ENCODE measurements around the gene SFMBT1.

The SFMBT1 gene

DNA sequence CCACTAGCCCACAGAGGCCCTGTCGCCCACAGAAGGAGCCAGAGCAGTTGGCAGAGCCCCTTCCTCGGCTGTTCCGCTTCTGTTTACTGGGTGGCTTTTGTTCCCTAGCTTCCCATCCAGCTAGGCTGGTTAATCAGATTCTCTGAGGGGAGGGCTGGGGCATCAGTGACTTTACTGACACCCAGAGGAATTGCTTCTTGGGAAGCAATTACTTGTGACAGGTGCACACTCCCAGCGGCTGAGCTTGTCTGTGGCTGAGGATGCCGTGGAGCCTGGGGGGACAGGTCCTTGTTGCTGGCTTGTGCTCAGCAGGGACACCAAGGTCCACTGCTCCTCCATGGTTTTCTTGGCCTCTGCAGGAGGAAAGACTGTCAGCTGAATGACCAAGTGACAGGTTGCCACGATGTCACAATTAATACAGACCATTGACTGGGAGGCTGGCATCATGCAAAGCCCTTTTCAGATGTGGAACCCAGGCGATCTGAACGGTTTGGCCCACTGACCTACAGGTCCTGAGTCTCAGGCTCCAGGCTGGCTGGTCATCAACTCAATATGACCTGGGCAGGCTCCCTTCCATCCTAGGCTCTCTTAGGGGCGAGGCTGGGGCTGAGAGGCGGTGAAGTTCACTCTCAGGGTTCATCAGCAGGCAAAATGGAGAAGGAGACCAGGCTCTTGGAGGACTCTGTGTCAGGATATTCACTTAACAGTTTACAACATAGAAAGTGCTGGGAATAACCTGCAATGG, 31.8 kb upstream of the SFMBT1 start:
- no peak overlapping the region for H3K4me2 ChIP-seq (ENCODE audit: low read depth, low read length, poor library complexity, severe bottlenecking)
- H3K9ac ChIP-seq (ENCODE audit: low read depth, low read length, poor library complexity, severe bottlenecking): no peak overlapping the region
- no peaks in the 10 kb centered on the region for H3K79me2 ChIP-seq (ENCODE audit: insufficient read depth, low read length)
- no peaks in the 10 kb centered on the region for H4K20me1 ChIP-seq (ENCODE audit: insufficient read depth, low read length, poor library complexity, severe bottlenecking)
- no peaks in the 10 kb centered on the region for H3K9me3 ChIP-seq (ENCODE audit: insufficient read depth, low read depth, low read length)
- H3K4me1 ChIP-seq (ENCODE audit: insufficient read depth, low read length, poor library complexity, severe bottlenecking): no peaks in the 10 kb centered on the region
- H3K27me3 ChIP-seq (ENCODE audit: insufficient read depth, low read length, poor library complexity, severe bottlenecking): no peaks in the 10 kb centered on the region
- H3K36me3 ChIP-seq (ENCODE audit: insufficient read depth, low read length): no peaks in the 10 kb centered on the region
- H3F3A ChIP-seq (ENCODE audit: low read depth): no peaks in the 10 kb centered on the region
- no peaks in the 10 kb centered on the region for H3K9me2 ChIP-seq (replicated peaks; ENCODE audit: low read depth, low read length)
- TF ChIP-seq EZH2phosphoT487 (IDR thresholded peaks at IDR 0.05; ENCODE audit: borderline replicate concordance): no peak
- TF ChIP-seq, protein P1, sequence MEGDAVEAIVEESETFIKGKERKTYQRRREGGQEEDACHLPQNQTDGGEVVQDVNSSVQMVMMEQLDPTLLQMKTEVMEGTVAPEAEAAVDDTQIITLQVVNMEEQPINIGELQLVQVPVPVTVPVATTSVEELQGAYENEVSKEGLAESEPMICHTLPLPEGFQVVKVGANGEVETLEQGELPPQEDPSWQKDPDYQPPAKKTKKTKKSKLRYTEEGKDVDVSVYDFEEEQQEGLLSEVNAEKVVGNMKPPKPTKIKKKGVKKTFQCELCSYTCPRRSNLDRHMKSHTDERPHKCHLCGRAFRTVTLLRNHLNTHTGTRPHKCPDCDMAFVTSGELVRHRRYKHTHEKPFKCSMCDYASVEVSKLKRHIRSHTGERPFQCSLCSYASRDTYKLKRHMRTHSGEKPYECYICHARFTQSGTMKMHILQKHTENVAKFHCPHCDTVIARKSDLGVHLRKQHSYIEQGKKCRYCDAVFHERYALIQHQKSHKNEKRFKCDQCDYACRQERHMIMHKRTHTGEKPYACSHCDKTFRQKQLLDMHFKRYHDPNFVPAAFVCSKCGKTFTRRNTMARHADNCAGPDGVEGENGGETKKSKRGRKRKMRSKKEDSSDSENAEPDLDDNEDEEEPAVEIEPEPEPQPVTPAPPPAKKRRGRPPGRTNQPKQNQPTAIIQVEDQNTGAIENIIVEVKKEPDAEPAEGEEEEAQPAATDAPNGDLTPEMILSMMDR (conservative IDR thresholded peaks at IDR 0.05; ENCODE audit: low read length): no peak
- H2AFZ ChIP-seq (ENCODE audit: low read length): no peak overlapping the region
- H3K4me3 ChIP-seq (ENCODE audit: low read length, poor library complexity, severe bottlenecking): no peak overlapping the region

GRCh38 chr3:53075743-53076140, 29.9 kb upstream of the SFMBT1 start:
- no peaks in the 10 kb centered on the region for H4K20me1 ChIP-seq (ENCODE audit: insufficient read depth, low read length, poor library complexity, severe bottlenecking)
- H2AFZ ChIP-seq (ENCODE audit: low read length): no peak overlapping the region
- H3K9ac ChIP-seq (ENCODE audit: low read depth, low read length, poor library complexity, severe bottlenecking): no peak overlapping the region
- H3K79me2 ChIP-seq (ENCODE audit: insufficient read depth, low read length): no peaks in the 10 kb centered on the region
- TF ChIP-seq, protein P1 (conservative IDR thresholded peaks at IDR 0.05; ENCODE audit: low read length): no peak
- no peak for TF ChIP-seq EZH2phosphoT487 (IDR thresholded peaks at IDR 0.05; ENCODE audit: borderline replicate concordance)
- H3K36me3 ChIP-seq (ENCODE audit: insufficient read depth, low read length): no peaks in the 10 kb centered on the region
- no peaks in the 10 kb centered on the region for H3F3A ChIP-seq (ENCODE audit: low read depth)
- H3K4me2 ChIP-seq (ENCODE audit: low read depth, low read length, poor library complexity, severe bottlenecking): no peak overlapping the region
- H3K27me3 ChIP-seq (ENCODE audit: insufficient read depth, low read length, poor library complexity, severe bottlenecking): no peaks in the 10 kb centered on the region
- no peak overlapping the region for H3K4me3 ChIP-seq (ENCODE audit: low read length, poor library complexity, severe bottlenecking)
- peaks cover 10% of the 10 kb centered on the region for H3K4me1 ChIP-seq (ENCODE audit: insufficient read depth, low read length, poor library complexity, severe bottlenecking)
- H3K9me2 ChIP-seq (replicated peaks; ENCODE audit: low read depth, low read length): no peaks in the 10 kb centered on the region
- no peaks in the 10 kb centered on the region for H3K9me3 ChIP-seq (ENCODE audit: insufficient read depth, low read depth, low read length)

DNA sequence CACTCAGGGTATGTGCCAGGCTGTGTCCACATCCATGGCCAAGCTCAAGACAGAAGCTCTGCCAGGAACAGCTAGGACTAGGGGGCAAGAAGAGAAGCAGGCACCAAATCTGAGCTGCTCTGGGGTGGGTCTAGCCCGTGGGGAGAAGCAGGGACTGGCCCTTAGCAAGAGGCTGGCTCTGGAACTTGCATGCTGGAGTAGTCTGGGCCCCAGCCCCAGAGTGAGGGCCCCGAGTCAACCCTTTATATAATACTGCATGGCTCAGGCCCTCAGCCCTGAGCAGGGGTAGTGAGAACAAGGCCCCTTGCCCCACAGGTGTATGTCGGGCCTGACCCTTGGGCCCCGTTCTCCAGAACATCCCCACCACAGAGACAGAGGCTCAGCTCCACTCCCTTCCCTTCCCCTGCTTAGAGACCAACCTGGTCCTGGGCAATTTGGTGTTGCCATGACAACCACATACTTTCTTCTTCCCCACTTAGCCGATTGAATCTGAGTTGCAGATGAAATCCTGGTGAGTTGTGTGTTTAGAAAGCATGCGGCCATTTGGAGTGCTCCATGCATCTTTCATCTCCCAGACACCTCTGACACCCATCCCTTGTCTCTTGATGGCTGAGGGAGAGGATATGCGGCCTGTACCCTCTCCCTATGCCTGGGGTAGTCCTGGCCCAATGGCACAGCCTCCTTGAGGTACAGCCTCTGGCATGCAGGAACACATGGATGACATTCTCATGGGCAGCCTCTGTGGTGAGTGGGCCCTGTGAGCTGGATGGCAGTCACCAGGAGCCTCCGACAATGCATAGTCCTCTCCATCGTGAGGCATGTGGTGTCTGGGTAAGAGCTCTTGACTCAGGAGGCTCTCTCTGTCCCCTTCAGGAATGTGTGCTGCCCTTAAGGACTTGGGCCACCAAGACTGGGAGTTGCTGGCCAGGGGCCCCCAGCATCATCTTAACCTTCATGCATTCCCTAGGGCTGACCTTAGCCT, 29.2 kb upstream of the SFMBT1 start:
- Histone ChIP-seq H3K36me3 (ENCODE audit: insufficient read depth, low read length) (no peaks in the 10 kb centered on the region), H3K9me2 (replicated peaks; ENCODE audit: low read depth, low read length) (no peaks in the 10 kb centered on the region), H2AFZ (ENCODE audit: low read length) (no peak overlapping the region), H3K4me1 (ENCODE audit: insufficient read depth, low read length, poor library complexity, severe bottlenecking) (peaks cover 10% of the 10 kb centered on the region), H3K4me2 (ENCODE audit: low read depth, low read length, poor library complexity, severe bottlenecking) (no peak overlapping the region), H3F3A (ENCODE audit: low read depth) (no peaks in the 10 kb centered on the region), H3K4me3 (ENCODE audit: low read length, poor library complexity, severe bottlenecking) (no peak overlapping the region), H3K9me3 (ENCODE audit: insufficient read depth, low read depth, low read length) (no peaks in the 10 kb centered on the region), H4K20me1 (ENCODE audit: insufficient read depth, low read length, poor library complexity, severe bottlenecking) (no peaks in the 10 kb centered on the region), H3K79me2 (ENCODE audit: insufficient read depth, low read length) (no peaks in the 10 kb centered on the region), H3K27me3 (ENCODE audit: insufficient read depth, low read length, poor library complexity, severe bottlenecking) (no peaks in the 10 kb centered on the region), H3K9ac (ENCODE audit: low read depth, low read length, poor library complexity, severe bottlenecking) (no peak overlapping the region)
- TF ChIP-seq EZH2phosphoT487 (IDR thresholded peaks at IDR 0.05; ENCODE audit: borderline replicate concordance): no peak
- TF ChIP-seq, protein P1 (conservative IDR thresholded peaks at IDR 0.05; ENCODE audit: low read length): no peak
